HG03565 (cell line): Measurements from ENCODE around the gene GGN.
"Not testable (repeated sequence)": the region's sequence is repeated elsewhere in the genome, so short reads cannot be mapped to it uniquely, and the experiment has no call there.

Experiments used
- ATAC-seq: cut with Tn5 transposase; IDR thresholded peaks from one replicate; pipeline ENCODE4 v1.9.1; 2021; ENCODE audit warnings: mild to moderate bottlenecking, moderate library complexity; ENCODE audit not compliant: unreplicated experiment

GGN gene

GRCh38 chr19:38411898-38412297 is 24.1 kb upstream of the GGN start:
- ATAC-seq: not testable (repeated sequence)

- no peak for ATAC-seq
These were observed 23.3 kb upstream of the GGN start for GRCh38 chr19:38411041-38411712.

- not testable (repeated sequence) for ATAC-seq
These were observed 22.6 kb upstream of the GGN start for GRCh38 chr19:38410407-38410806.

DNA sequence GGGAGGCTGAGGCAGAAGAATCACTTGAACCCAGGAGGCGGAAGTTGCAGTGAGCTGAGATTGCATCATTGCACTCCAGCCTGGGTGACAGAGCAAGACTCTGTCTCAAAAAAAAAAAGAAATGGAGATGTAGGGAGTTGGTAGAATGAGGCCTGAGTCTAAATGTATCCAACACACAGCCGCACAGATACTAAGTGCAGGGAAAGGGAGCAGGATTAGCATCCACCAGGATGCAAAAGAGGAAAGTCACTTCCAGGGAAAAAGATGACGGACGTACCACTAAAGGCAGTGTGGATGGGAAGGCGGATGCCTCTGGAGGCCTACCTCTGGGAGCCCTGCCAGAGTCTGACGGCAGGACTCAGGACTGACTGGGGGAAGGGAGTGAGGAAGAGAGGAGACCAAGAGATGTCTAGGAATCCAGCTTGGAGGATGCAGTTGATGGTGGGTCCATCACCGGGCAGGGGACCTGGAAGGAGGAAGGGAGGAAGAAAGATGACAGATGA is 21.8 kb upstream of the GGN start:
- no peak for ATAC-seq

- no peak for ATAC-seq
These were observed 17.4 kb upstream of the GGN start for GRCh38 chr19:38405276-38405675.

DNA sequence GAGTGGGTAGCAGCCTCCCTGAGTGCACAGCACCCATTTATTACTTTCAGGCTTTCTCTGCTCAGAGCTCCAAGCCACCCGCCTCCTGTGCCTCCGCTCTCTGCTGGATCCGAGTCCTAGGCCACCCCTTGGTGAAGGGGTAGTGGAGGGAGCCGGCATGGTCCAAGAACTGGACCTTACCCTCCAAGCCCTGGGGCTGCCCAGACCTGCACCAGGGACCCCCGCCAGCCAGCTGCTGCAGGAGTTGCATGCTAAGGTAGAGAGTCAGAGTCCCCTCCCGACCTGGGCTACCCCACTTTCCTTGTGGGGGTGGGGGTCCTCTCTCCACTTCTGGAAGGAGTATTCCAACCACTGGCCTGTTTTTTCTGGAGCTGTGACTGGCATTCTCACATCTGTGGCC is 17.0 kb upstream of the GGN start:
- ATAC-seq: no peak

- peak; percentile 88 for ATAC-seq
These were observed 15.3 kb upstream of the GGN start, which contains the start of gene FAM98C for GRCh38 chr19:38402967-38403674. FAM98C (plus strand) TSS chr19:38403093; CDS start chr19:38403154, 61 bp downstream.

- no peak for ATAC-seq
These were observed 14.8 kb upstream of the GGN start for GRCh38 chr19:38402623-38402966.

DNA sequence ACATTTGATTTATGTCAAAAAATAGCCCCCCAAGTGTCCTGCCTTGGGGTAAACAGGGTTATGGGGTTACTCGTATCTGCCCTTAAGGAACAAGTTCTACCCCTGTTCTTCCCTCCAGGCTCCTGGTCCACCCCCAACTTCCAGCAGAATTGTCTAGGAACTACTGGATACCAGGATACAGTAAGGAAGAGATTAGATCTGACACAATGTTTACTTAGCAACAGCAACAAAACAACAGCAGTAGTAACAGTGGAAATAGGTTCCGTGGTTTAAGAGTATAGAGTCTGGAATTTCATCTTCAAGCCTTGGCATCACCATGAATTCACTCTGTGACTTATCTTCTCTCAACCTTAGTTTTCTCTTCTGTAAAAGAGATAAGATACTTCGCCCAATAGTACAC is 13.3 kb upstream of the GGN start:
- no peak for ATAC-seq

- no peak for ATAC-seq
These were observed 12.5 kb upstream of the GGN start for GRCh38 chr19:38400361-38400760.

GRCh38 chr19:38399537-38399936 is 11.7 kb upstream of the GGN start:
- no peak for ATAC-seq

DNA sequence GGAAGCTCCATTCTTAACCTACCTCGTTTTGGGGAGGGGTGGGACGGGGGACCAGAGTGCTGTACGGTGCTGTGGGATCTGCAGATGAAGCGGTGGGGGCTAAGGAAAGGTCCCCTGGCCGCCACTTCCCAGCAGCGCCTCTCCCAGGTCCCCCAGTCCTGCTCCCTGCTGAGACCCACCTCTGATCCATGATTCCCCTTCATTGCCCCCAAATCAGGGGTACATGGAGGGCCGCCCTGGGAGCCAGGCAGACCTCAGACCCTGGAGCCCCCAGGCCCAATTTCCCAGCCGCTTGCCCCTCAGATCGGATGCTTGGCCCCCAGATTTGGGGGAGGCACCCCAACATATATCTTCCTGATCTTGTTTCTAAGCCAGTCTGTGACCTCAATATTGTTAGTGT is 11.2 kb upstream of the GGN start:
- no peak for ATAC-seq

DNA sequence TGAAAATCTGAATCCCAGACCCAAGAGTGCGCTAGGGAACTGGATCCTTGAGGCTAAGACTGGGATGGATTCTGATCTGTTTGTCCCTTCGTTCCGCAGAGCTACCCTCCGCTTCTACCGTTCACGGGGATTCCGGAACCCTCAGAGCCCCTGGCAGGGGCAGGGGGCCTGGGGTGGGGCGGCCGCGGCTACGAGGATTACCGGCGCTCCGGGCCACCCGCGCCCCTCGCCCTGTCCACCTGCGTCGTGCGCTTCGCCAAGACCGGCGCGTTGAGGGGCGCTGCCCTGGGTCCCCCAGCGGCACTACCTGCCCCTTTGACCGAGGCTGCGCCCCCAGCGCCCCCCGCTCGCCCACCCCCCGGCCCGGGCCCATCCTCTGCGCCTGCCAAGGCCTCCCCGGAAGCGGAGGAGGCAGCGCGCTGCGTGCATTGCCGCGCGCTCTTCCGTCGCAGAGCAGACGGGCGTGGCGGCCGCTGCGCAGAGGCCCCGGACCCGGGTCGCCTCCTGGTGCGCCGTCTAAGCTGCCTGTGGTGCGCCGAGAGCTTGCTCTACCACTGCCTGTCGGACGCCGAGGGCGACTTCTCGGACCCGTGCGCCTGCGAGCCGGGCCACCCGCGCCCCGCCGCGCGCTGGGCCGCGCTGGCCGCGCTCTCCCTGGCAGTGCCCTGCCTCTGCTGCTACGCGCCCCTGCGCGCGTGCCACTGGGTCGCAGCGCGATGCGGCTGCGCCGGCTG is 7.7 kb upstream of the GGN start:
- no peak for ATAC-seq

DNA sequence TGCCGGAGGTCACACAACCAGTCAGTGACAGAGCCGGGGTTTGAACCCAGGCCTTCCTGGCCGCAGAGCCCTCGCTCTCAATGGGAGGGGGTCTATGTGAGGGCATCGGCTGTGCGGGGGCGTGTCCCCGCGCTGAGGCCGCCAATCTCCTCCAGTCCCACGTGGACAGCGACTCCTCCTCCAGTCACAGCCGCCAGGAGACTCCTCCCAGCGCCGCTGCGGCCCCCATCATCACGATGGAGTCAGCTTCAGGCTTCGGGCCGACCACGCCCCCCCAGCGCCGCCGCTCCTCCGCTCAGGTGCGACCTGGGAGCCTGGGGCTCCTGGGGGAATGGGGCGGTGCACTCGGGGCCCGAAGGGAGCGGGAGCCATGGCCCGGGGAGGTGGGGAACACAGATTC is 6.7 kb upstream of the GGN start:
- ATAC-seq: no peak

- no peak for ATAC-seq
These were observed 5.0 kb upstream of the GGN start for GRCh38 chr19:38392707-38393308.

- no peak for ATAC-seq
These were observed 4.2 kb upstream of the GGN start for GRCh38 chr19:38391911-38392464.

GRCh38 chr19:38389957-38390924 is 2.4 kb upstream of the GGN start:
- no peak for ATAC-seq

DNA sequence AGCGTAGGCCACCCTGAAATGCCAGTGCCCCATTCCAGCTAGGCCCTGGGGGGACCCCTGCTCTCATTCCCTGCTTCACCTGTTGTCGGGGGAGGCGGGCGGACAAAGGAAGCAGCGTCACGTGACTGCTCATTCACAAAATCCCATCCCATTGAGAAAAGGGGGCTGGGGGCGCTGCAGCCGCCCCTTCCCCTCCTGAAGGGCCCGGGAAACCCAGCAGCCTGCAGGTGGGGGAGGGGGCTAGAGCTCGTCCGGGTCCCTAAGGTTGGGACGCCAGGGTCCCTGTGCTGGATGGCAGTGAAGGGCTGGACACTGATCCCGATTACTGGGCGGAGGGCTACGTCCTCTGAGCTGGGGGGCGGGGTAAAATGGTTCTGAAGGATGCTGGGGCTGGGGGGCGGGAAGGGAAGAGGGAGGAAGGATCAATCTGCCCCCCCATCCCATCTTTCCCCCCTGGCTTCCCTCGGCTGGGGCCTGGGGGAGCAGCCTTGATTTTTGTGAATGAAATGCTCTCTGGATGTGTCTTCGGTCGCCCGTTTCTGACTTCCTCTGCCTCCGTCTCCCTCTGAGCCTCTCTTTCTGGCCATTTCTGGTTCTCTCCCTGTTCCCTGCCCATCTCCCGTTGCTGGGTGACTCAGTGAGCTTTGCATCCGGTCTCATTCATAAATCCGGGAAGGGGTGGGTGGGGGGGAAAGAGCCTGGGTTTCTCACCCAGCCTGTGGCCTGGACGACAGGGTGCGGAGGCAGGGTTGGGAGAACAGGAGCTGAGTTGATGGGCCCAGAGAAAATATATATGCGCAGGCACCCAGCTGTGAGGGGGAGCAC is 1.5 kb upstream of the GGN start:
- ATAC-seq: no peak
